ENCODE data around the gene PALLD. TPM values are rescaled to one million over a fixed set of nuclear protein-coding genes. Genes with fewer than 3 reads are reported as not detected.

The PALLD gene
- total RNA-seq, 1 experiment from 2014 or later, result 9.0 TPM

GRCh38 chr4:168615294-168616065, 118.6 kb downstream of the PALLD start:
- Histone ChIP-seq H3K4me3 (ENCODE audit: insufficient read depth, low read depth, low read length) (no peak overlapping the region), H3K36me3 (replicated peaks; ENCODE audit: control insufficient read depth, insufficient read depth, low read length) (no peaks in the 10 kb centered on the region), H3K27me3 (ENCODE audit: control insufficient read depth, insufficient read depth, low read length) (no peaks in the 10 kb centered on the region)
- DNase-seq, result no peak

- DNase-seq, result no peak
- H3K4me3 ChIP-seq (ENCODE audit: insufficient read depth, low read depth, low read length), result no peak overlapping the region
- H3K36me3 ChIP-seq (replicated peaks; ENCODE audit: control insufficient read depth, insufficient read depth, low read length), result no peaks in the 10 kb centered on the region
- no peaks in the 10 kb centered on the region for H3K27me3 ChIP-seq (ENCODE audit: control insufficient read depth, insufficient read depth, low read length)
These were observed 121.9 kb downstream of the PALLD start for GRCh38 chr4:168618577-168619265.

GRCh38 chr4:168619266-168619631, 122.4 kb downstream of the PALLD start:
- H3K36me3 ChIP-seq (replicated peaks; ENCODE audit: control insufficient read depth, insufficient read depth, low read length), result no peaks in the 10 kb centered on the region
- H3K4me3 ChIP-seq (ENCODE audit: insufficient read depth, low read depth, low read length), result no peak overlapping the region
- H3K27me3 ChIP-seq (ENCODE audit: control insufficient read depth, insufficient read depth, low read length), result no peaks in the 10 kb centered on the region
- no peak for DNase-seq

- H3K36me3 ChIP-seq (replicated peaks; ENCODE audit: control insufficient read depth, insufficient read depth, low read length), result no peaks in the 10 kb centered on the region
- DNase-seq, result no peak
- no peak overlapping the region for H3K4me3 ChIP-seq (ENCODE audit: insufficient read depth, low read depth, low read length)
- H3K27me3 ChIP-seq (ENCODE audit: control insufficient read depth, insufficient read depth, low read length), result no peaks in the 10 kb centered on the region
These were observed 125.1 kb downstream of the PALLD start for GRCh38 chr4:168621806-168622589.

DNA sequence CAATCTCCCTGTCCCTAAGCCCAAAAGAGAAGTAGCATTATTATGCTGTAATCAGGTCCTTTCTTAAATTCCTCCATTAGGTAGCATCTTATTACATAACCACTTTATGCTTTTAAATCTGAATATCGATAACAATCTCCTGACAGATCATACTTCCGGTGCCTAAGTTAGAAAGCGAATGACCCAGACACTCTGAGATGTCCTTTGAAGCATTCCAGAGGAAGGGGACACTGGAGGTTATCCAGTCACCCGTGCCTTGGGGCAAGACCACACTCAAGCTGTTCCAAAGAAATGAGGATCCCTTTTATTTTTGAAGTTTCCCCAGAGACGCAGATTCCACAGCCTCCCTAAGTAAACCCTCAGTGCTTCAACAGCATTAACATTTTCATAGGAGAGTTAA, 125.7 kb downstream of the PALLD start:
- no peak overlapping the region for H3K4me3 ChIP-seq (ENCODE audit: insufficient read depth, low read depth, low read length)
- no peak for DNase-seq
- no peaks in the 10 kb centered on the region for H3K36me3 ChIP-seq (replicated peaks; ENCODE audit: control insufficient read depth, insufficient read depth, low read length)
- no peaks in the 10 kb centered on the region for H3K27me3 ChIP-seq (ENCODE audit: control insufficient read depth, insufficient read depth, low read length)

DNA sequence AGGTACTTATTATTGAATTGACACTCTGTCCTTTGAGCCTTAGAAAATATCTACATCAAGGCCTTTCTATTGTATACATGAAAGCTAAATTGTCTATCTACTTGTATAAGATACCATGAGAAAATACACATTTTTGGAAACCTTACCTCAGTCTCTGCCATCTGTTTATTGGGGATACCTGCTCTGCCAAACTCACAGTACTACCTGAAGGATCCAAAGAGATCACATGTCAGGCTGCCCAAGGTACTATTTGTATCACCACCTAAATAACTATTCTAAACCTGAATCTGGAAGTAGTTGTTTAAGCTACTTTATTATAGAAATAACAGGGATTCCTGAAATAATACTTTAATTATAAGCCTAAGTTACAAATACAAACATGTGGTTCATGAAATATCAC, 126.2 kb downstream of the PALLD start:
- DNase-seq, result no peak
- no peaks in the 10 kb centered on the region for H3K36me3 ChIP-seq (replicated peaks; ENCODE audit: control insufficient read depth, insufficient read depth, low read length)
- no peak overlapping the region for H3K4me3 ChIP-seq (ENCODE audit: insufficient read depth, low read depth, low read length)
- no peaks in the 10 kb centered on the region for H3K27me3 ChIP-seq (ENCODE audit: control insufficient read depth, insufficient read depth, low read length)

- no peak overlapping the region for H3K4me3 ChIP-seq (ENCODE audit: insufficient read depth, low read depth, low read length)
- DNase-seq, result no peak
- no peaks in the 10 kb centered on the region for H3K27me3 ChIP-seq (ENCODE audit: control insufficient read depth, insufficient read depth, low read length)
- no peaks in the 10 kb centered on the region for H3K36me3 ChIP-seq (replicated peaks; ENCODE audit: control insufficient read depth, insufficient read depth, low read length)
These were observed 126.6 kb downstream of the PALLD start for GRCh38 chr4:168623484-168623883.

DNA sequence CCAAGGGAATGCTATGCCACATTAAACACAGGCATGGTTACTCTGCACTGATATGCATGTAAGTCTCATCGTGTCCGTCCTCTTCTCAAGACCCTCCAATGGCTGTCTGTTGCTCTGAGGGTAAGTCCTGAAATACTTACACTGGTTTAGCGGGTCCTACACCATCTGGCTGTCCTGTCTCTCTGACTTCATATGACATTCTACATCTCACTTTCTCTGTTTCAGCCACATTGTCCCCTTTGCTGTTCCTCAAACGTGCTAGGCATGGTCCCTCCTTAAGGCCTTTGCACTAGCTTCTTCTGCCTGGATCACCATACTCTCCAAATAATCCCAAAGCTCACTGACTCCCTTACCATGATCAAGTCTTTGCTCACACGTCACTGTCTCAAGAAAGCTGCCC, 131.4 kb downstream of the PALLD start:
- no peaks in the 10 kb centered on the region for H3K36me3 ChIP-seq (replicated peaks; ENCODE audit: control insufficient read depth, insufficient read depth, low read length)
- H3K4me3 ChIP-seq (ENCODE audit: insufficient read depth, low read depth, low read length), result no peak overlapping the region
- no peak for DNase-seq
- H3K27me3 ChIP-seq (ENCODE audit: control insufficient read depth, insufficient read depth, low read length), result peaks cover 6% of the 10 kb centered on the region; the same call in 1 of the 2 replicates

DNA sequence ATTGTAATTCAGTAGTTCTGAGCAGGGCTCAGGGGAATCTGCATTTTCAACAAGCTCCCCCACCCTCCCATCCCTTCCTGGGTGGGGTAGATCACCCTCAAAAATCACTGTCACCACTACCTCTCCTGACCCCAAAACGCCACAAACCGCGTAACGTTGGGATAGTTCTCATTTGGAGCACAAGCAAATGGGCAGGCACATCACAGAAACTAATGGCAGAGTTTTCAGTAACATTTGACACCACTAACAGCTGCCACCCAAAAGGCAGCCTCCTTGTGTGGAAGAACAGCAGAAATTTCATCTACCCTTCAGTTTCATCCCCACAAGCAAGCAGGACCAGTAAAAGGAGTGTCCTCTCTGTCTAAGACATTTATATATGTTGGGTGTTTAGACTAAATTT, 132.7 kb downstream of the PALLD start:
- H3K36me3 ChIP-seq (replicated peaks; ENCODE audit: control insufficient read depth, insufficient read depth, low read length), result no peaks in the 10 kb centered on the region
- H3K27me3 ChIP-seq (ENCODE audit: control insufficient read depth, insufficient read depth, low read length), result peaks cover 6% of the 10 kb centered on the region; the same call in 1 of the 2 replicates
- no peak for DNase-seq
- no peak overlapping the region for H3K4me3 ChIP-seq (ENCODE audit: insufficient read depth, low read depth, low read length)

GRCh38 chr4:168630445-168631187, 133.8 kb downstream of the PALLD start:
- no peaks in the 10 kb centered on the region for H3K36me3 ChIP-seq (replicated peaks; ENCODE audit: control insufficient read depth, insufficient read depth, low read length)
- DNase-seq, result peak; percentile 13
- H3K4me3 ChIP-seq (ENCODE audit: insufficient read depth, low read depth, low read length), result peak overlapping the region; percentile 51
- H3K27me3 ChIP-seq (ENCODE audit: control insufficient read depth, insufficient read depth, low read length), result peaks cover 6% of the 10 kb centered on the region; the same call in 1 of the 2 replicates

DNA sequence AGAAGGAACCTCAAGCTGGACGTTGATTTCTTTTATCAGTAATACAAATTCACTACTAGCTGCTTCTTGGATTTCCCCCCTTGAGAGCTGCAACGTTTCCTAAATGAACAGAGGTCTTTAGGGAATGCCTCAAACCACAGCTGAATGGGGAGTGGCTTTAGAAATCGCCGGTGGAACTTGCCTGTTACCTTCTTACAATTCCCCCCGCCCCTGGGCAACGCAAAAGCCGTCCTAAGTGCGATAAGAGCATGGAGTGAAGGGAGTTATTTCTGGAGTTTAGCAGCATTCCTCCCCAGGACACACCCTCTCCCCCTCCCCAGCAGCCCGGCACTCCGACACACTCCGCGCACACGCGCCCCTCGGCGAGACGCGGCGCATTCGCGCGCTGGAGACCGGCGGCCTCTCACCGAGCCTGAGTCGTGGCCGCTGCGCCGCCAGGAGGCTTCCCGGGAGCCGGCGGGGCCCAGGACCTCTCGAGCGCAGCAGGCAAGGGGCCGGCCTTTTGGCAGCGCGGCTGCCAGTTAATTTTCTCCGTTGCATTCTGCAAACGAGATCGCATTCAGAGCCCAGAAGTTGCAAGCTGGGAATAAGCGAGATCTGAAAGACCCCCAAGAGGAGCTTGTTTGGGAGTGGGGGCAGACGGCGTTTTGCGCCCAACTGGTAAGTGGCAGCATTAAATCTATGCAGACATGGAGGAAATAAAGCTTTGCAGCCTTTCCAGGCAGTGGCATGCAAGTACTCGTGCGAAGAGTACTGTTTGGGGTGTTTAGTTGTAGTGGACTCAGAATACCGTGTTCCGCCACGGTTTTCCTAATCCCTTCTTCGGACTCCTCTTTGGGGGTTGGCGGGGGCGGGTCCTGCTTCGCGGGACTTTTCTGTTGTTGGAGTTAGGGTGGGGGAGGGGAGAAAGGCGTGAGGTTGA, 134.7 kb downstream of the PALLD start:
- Histone ChIP-seq H3K36me3 (replicated peaks; ENCODE audit: control insufficient read depth, insufficient read depth, low read length) (no peaks in the 10 kb centered on the region), H3K4me3 (ENCODE audit: insufficient read depth, low read depth, low read length) (peak overlapping the region; percentile 51), H3K27me3 (ENCODE audit: control insufficient read depth, insufficient read depth, low read length) (peaks cover 6% of the 10 kb centered on the region; the same call in 1 of the 2 replicates)
- DNase-seq, result peak; percentile 85

GRCh38 chr4:168632301-168632725, 135.5 kb downstream of the PALLD start:
- Histone ChIP-seq H3K36me3 (replicated peaks; ENCODE audit: control insufficient read depth, insufficient read depth, low read length) (no peaks in the 10 kb centered on the region), H3K27me3 (ENCODE audit: control insufficient read depth, insufficient read depth, low read length) (peaks cover 6% of the 10 kb centered on the region; the same call in 1 of the 2 replicates), H3K4me3 (ENCODE audit: insufficient read depth, low read depth, low read length) (peak overlapping the region; percentile 51)
- peak; percentile 66 for DNase-seq

GRCh38 chr4:168633064-168633463, 136.2 kb downstream of the PALLD start:
- no peak for DNase-seq
- Histone ChIP-seq H3K36me3 (replicated peaks; ENCODE audit: control insufficient read depth, insufficient read depth, low read length) (no peaks in the 10 kb centered on the region), H3K27me3 (ENCODE audit: control insufficient read depth, insufficient read depth, low read length) (peaks cover 6% of the 10 kb centered on the region; the same call in 1 of the 2 replicates), H3K4me3 (ENCODE audit: insufficient read depth, low read depth, low read length) (no peak overlapping the region)

All from H7 (cell line).